ENCODE measurements around the gene AHCYL1. TPM values are rescaled to one million over a fixed set of nuclear protein-coding genes. Genes with fewer than 3 reads are reported as not detected.

Gene AHCYL1
- total and polyA plus RNA-seq, 2 donors (not counting 1 experiment from before 2014, with no cell fraction given): 24.3 to 51.4 TPM

Other genes with a start within 250 kb of the AHCYL1 start
- 1.6 and 2.8 TPM in 2 replicates for gene GSTM3, start 243.7 kb upstream of the AHCYL1 start, total RNA-seq
- gene GSTM3, start 243.7 kb upstream of the AHCYL1 start, polyA plus RNA-seq: 1.3 and 1.9 TPM in 2 replicates
- not detected in 2 replicates for gene EPS8L3, start 220.8 kb upstream of the AHCYL1 start, total RNA-seq
- not detected in 2 replicates for gene EPS8L3, start 220.8 kb upstream of the AHCYL1 start, polyA plus RNA-seq
- 4.1 and 4.2 TPM in 2 replicates for gene CSF1, start 73.9 kb upstream of the AHCYL1 start, total RNA-seq
- 0.55 and 0.91 TPM in 2 replicates for gene CSF1, start 73.9 kb upstream of the AHCYL1 start, polyA plus RNA-seq
- 97.5 and 105 TPM in 2 replicates for gene STRIP1, start 49.9 kb downstream of the AHCYL1 start, total RNA-seq
- 41.5 and 53.3 TPM in 2 replicates for gene STRIP1, start 49.9 kb downstream of the AHCYL1 start, polyA plus RNA-seq
- not detected in 2 replicates for gene ALX3, start 85.9 kb downstream of the AHCYL1 start, total RNA-seq
- not detected in 2 replicates for gene ALX3, start 85.9 kb downstream of the AHCYL1 start, polyA plus RNA-seq
- gene UBL4B, start 127.7 kb downstream of the AHCYL1 start, total RNA-seq: not detected in 2 replicates
- not detected in 2 replicates for gene UBL4B, start 127.7 kb downstream of the AHCYL1 start, polyA plus RNA-seq
- gene SLC6A17, start 165.7 kb downstream of the AHCYL1 start, total RNA-seq: not detected in 2 replicates
- not detected in 2 replicates for gene SLC6A17, start 165.7 kb downstream of the AHCYL1 start, polyA plus RNA-seq
- 24.1 and 24.3 TPM in 2 replicates for gene KCNC4, start 225.5 kb downstream of the AHCYL1 start, total RNA-seq
- gene KCNC4, start 225.5 kb downstream of the AHCYL1 start, polyA plus RNA-seq: 2.5 and 3.2 TPM in 2 replicates

All from B cell (primary cell).